GM19239 (cell line): Measurements from ENCODE around the gene PLEKHH1.

Source experiments
- DNase-seq: peaks from one replicate; pipeline ENCODE4 v3.0.0; 2011; ENCODE audit warnings: low spot score; ENCODE audit not compliant: insufficient read length
- FAIRE-seq: peaks from 2 replicates; lab custom pipeline; 2011; peaks lifted over from hg19 to GRCh38; lab: Jason Lieb, UNC

PLEKHH1 gene

DNA sequence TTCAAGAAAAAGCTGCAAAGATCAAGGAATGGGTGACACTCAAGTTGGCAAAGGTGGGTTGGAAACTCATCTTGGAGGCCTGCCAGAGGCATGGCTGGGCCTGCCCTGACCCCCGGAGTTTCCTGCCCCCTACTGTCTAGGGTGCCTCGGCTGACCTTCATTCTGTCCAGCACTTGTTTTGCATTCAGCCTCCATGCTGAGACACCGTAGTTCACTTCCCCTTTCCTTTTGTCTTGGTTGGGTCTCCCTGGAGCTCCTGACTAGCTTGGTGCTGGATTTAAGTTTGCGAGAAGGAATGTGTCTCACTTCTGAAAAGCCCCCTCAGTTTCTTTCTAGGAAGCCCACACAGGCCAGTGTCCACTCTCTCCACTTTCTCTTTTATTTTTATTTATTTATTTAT, 26.5 kb downstream of the PLEKHH1 start:
- DNase-seq (no peak), FAIRE-seq (no peak)

DNA sequence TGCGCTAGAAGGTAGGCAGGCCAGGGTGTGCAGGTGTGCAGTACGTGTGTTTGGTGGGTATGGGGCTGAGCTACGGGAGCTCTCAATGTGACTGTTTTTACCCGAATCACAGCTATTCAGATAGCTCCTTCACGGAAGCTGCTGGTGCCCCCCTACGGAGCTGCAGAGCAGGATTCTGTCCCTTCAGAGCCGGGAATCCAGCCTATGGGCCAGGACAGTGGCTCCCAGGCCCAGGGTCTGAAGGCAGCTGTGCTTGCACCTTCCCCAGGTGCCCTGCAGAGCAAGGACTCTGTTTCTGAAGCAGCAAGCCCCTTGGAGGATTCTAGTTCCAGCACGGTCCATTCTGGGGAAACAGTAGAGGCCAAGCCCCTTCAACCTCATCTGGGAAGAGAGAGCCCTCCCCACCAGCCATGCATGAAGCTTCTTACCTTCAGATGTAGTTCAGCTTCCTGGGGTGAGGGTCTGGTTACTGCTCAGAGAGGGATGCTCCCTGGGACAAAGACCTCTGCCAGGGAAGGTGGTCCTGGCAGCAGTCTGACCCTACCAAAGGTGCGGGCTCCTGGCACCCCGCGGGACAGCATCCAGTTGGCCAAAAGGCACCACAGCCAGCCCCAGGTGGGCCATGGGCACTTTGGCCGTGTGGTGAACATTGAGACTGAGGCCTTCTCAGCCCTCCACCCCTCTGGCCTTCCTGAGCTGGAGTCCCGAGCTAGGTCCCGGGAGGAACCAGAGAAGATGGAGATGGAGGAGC, 29.1 kb downstream of the PLEKHH1 start:
- FAIRE-seq (no peak), DNase-seq (no peak)

DNA sequence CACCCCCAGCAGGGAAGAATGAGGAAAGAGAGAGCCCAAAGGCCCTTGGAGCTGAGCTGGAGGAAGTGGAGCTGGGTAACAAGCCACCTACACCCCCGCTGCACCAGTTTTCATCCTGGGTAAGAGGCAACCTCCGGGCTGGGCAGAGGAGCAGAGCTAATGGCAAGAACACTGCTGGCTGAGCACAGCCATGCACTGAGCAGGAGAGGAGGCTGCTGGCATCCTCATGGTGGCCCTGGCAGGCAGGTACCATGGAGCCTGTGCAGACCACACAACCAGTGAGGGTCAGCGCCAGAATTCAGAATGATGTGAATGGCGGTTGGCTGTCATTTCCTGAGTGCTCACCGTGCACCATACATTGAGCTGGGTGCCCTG, 29.7 kb downstream of the PLEKHH1 start:
- no peak for FAIRE-seq
- no peak for DNase-seq

DNA sequence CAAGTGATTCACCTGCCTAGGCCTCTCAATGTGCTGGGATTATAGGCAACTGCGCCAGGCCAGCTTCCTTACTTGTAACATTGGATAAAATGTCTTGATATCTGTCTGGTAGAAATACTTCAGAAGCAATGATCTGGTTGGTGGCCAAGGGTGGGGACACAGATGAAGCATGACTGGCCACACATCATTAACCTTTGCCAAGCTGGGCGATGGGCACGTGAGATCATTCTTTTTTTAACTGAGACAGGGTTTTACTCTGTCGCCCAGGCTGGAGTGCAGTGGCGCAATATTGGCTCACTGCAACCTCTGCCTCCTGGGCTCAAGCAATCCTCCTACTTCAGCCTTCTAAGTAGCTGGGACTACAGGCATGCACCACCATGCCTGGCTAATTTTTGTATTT, 31.1 kb downstream of the PLEKHH1 start:
- no peak for FAIRE-seq
- no peak for DNase-seq

DNA sequence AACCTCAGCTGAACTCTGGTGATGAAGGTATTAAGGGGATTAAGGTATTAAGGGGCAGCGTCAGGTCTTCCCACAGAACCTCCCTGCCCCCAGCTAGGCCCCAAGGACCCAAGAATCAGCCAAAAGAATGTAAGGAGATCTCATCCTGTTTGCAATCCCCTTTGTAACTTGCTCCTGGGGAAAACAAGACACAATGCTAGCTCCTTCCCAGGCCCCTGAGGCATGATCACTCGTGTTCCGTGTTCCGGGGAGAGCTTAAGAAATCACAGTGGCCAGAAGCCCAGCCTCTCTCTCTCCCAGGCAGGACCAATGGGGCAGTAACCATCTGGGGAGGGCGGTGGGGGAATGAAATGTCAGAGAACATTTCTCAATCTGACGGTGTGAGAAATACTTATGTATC, 33.8 kb downstream of the PLEKHH1 start:
- DNase-seq, result no peak

DNA sequence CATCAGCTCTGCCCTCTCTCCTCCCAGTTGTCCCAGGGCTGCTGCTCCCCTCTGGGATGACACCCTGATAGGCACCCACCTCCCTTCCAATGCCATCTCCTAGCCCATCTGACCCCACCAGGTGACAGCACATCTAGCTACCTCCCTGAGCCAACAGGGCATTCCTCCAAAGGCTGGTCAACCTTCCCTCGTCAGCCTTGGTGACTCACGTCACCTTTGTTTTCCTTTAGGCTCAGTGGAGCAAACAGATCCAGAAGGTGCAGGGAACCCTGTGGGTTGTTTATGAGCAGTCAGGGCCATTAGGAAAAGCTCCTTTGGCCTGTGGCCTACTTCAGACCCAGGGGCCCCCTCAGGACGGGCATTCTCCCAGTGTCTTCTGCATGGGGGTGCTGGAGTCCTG, 34.6 kb downstream of the PLEKHH1 start:
- FAIRE-seq, result no peak
- DNase-seq, result no peak

More for the DNA sequence above, 33.8 kb downstream of the PLEKHH1 start:
- no peak for FAIRE-seq

DNA sequence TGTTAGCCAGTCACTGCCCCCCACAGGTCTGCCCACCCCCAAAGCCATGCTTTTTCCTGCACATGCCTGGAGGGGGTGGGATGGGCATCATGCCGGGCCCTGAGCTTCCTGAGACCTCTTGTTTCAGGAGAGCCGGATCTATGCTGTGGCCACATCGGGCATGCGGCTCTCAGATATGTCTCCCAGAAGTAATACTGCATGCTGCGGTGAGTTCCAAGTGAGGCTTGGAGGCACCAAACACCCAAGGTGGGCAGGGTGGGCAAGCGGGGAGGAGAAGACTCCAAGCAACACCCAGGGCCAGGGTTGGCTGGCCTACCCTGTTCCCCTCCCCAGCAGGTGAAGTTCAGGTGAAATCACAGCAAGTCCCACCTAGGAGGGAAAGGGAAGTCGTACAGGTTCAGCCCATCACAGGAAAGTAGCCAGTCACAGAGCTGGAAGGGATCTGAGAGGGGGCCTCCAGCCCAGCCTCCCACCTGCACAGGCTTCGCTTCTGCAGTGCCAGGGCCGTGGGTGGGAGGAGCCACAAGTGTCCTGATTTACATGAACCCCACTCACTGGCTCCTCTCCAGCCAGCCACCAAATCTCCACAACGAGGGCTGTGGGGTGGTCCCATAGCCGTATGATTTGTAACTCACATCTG, 36.0 kb downstream of the PLEKHH1 start:
- FAIRE-seq (no peak), DNase-seq (no peak)

DNA sequence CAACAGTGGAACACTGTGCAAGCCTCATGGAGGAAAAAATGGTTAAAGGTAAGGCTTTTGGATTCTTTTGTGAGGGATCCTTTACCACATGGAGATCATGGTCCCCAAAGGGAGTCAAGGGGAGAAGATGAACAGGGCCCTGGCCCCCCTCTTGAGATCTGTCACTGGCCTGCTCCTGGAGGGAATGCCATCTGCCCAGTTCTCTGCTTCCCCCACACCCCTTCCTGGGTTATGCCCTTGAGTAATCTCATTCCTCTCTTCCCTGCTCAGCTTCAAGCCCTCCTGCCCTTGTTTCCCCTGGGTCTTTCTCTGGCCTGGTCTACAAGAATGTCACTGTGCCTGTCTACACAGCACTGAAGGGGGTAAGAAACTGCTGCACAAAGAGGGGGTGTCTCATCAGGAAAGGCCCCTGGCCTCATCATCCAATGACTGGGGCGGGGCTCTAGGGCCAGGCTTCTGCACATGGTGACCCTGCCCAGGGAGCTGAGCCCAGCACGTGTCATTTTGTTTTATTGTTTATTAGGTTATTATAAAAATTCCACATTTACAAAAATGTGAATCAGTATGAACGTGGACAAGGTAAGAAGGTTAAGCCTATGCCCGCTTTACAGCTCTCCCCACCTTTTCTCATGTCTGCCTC, 36.7 kb downstream of the PLEKHH1 start:
- DNase-seq, result no peak
- no peak for FAIRE-seq

DNA sequence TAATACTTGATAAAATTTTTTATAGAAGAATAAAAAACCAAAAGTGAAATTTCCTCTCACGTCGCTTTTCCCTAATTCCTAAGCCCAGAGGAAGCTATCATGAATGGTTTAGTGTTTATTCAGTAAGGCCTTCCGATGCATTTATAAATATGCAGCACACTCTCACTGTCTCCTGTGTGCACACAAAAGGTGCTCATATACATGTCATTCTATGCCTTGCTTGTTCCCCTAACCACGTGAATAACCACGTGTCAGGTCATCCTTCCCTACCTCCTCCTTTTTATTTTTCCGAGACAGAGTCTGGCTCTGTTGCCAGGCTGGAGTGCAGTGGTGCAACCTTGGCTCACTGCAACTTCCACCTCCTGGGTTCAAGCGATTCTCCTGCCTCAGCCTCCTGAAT, 37.4 kb downstream of the PLEKHH1 start:
- DNase-seq (no peak), FAIRE-seq (no peak)

DNA sequence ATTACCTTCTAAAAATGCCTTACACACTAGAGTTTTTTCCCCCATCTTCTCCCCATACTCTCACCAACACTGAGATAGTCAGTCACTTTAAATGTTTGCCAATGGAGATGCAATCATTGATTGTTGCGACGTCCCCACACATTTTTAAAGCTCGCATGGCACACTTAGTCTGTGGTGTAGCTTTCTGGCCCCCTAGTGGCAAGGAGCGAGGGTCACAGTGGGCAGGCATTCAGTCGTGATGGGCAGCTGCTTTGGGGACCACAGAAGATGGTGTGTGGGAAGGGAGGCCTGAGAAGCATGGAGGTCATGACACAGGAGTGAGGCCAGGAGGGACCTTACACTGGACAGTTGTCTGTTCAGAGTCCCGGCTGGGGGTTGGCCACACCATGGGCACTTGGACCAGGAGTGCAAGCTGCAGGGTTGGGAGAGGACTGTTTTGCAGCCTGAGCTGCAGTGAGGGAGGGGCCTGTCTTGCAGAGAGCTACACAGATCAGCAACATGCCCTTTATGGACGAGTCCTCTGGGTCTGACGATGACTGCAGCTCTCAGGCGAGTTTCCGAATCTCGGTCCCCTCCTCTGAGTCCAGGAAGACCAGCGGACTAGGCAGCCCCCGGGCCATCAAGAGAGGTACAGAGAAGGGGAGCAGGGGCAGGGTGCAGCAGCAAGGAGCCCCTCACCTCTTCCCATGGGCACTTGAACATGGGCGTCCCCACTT, 38.3 kb downstream of the PLEKHH1 start:
- FAIRE-seq, result peak; percentile 91
- peak; percentile 69 for DNase-seq

DNA sequence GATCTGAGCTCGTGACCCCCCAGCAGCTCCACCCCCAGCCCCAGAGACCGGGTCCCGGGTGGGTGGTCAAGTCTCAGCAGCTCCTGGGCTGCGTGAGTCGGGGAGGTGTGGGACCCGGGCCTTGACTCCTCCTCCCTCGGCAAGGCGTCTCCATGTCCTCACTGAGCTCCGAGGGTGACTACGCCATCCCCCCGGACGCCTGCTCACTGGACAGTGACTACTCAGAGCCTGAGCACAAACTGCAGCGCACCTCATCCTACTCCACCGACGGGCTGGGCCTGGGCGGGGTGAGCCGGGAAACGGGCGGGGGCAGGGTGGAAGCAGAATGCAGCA, 38.9 kb downstream of the PLEKHH1 start:
- FAIRE-seq, result no peak
- no peak for DNase-seq

DNA sequence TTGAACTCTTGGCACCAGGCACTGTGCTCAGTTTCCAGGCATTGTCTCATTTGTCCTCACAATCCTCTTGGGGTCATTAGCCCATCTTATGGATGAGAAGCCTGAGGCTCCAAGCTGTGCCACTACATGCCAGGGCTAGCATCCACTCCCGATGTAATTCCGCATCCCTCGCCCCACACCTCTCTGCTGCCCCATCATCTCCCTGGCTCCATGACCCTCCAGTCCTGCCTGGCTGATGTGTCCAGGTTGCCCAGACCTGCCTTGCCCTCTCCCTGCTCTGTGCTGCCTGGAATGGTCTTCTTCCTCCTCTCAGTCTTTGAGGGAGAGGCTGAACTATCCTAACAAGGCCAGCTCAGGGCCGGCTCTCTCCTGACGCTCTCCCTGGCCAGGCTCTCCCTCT, 39.5 kb downstream of the PLEKHH1 start:
- FAIRE-seq (no peak), DNase-seq (no peak)

DNA sequence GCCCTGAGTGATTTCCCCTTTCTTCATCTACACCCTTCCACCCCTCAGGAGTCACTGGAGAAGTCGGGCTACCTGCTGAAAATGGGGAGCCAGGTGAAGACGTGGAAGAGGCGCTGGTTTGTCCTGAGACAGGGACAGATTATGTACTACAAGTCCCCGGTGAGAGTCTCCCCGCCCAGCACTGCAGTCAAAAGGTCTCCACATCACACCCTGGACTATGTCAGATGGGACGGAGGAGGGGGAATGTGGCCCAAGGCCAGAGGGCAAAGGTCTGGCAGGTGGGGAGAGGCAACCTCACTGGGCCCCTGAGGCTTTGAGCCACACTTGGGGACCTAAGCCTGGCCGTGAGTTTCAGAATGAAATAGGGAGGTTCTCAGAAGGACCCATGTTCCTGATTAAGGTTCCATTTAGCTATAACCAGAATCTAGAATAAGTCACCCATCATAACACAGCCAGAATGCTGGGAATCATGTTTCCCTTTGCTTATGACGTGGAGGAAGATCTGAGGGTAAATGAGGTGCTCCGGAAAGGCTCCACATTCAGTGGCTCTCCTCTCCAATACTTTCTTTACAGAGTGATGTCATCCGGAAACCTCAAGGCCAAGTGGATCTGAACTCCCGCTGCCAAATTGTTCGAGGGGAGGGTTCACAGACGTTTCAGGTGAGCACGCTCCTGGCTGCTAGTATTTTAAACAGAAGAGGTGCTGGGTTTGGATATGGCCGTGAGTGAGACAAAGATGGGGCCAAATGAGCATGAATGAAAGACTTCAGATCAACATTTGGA, 40.3 kb downstream of the PLEKHH1 start:
- FAIRE-seq (no peak), DNase-seq (no peak)

DNA sequence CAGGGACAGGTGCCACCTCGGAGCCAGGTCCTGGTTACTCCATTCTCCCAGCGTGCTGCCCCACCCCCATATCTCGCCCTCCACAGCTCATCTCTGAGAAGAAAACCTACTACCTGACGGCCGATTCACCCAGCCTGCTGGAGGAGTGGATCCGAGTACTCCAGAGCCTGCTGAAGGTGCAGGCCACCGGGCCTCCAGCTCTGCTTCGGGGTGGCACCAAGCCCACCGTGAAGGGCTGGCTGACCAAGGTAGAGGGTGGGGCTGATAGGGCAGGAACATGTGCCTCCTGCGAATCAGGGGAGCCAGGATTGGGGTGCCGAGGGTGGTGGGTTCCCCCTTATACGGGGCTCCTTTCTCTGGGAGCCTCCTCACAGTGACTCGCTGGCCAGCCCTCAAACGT, 41.1 kb downstream of the PLEKHH1 start:
- no peak for FAIRE-seq

DNA sequence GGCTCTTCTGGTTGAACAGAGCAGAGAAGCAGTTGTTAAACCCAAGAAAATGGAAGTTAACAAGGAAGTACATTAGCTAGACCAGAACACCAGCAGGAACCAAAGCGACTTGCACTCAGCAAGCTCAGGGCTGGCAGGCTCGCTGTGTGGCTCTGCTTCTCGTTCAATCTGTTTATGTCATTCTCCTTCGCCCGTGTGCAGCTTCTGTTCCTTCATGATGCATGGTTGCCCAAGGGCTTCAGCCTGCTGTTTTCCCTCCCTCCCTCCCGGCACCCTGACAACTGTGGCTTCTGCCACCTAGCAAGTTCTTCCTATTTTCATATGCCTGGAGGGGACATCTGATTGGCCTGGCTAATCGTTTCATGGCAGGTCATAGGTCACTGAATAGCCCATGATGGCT, 41.7 kb downstream of the PLEKHH1 start:
- DNase-seq, result no peak
- FAIRE-seq, result no peak

More for the DNA sequence above, 41.1 kb downstream of the PLEKHH1 start:
- DNase-seq, result no peak

DNA sequence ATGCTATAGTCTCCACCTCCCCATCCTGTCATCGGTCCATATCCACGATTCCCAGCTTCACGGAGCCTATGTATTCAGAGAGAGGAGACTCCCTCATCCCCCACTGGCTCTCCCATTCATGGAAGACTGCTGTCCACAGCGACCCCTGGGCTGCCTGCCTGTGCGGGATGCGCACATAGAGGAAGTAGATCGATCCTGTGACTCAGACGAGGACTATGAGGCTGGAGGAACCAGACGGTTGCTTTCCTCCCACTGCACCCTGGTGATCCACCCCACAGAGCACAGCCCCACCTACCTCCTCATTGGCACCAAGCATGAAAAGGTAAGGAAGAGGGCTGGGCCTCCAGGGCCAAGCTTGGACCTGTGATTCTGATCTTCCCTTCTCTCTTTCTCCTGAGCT, 42.6 kb downstream of the PLEKHH1 start:
- FAIRE-seq (no peak), DNase-seq (no peak)

DNA sequence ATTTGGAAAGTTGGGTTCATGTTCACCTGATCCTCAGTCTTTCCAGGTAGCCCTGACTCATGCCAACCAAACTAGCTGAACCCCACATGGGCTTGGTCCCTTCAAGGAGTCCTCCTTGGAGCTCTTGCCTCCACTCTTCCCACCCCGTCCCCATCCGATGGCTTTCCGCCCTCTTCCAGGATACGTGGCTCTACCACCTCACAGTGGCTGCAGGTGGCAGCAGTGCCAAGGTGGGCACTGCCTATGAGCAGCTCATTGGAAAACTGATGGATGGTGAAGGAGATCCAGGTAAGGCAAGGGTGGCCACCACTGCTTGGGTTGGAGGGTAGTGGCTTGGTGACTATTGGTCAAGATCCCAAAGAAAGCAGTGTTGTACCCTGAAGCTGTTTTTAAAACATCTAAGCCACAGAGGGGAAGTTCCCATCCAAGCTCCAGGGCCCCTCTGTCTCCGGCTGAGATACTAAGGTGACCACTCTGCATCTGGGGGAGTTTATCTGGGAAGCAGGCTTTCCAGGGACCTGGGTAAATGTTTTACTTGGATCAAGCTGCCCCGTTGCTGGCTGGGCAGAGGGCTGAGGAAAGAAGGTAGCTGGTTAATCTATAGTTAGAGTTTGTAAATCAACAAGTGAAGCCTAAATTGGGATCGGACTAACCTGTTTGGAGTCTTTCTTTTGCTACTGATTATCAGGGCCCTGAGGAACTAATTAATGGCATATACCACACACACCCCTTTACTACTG, 43.3 kb downstream of the PLEKHH1 start:
- no peak for DNase-seq
- no peak for FAIRE-seq

DNA sequence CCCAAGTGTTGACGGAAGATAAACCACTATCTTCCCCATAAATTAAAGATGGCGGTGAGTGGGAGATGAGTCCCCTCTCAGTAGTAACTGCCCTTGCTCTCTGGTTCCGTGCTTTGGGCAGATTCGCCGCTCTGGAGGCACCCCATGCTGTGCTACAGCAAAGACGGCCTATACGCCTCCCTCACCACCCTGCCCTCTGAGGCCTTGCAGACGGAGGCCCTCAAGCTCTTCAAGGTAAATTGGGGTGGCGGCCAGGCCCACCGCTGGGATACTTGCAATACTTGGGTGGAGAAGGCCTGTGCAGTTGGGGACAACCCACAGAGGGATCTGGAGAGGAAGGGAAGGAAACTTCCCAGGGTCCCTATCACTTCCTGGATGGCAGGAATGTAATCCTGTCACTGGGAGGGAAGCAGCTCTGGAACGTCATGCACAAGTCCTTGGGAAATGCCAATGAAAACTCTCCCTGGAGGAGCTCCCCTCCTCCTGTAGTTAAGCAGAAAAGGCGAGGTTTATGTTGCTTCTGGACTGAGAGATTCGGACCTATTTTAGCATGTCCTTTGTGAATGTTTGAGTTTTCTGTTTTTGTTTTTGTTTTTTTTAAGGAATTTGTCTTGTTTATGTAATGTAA, 44.2 kb downstream of the PLEKHH1 start:
- DNase-seq (no peak), FAIRE-seq (no peak)
